ENCODE measurements around the gene MINDY4.

The MINDY4 gene

GRCh38 chr7:30743371-30744074 is 27.7 kb upstream of the MINDY4 start:
- DNase-seq = no peak

GRCh38 chr7:30744075-30744417 is 27.2 kb upstream of the MINDY4 start:
- no peak for DNase-seq

- no peak for DNase-seq
Measured at GRCh38 chr7:30745261-30745941, 25.8 kb upstream of the MINDY4 start.

GRCh38 chr7:30750010-30750409 is 21.2 kb upstream of the MINDY4 start:
- DNase-seq = no peak

GRCh38 chr7:30750683-30751650 is 20.2 kb upstream of the MINDY4 start:
- no peak for DNase-seq

- DNase-seq = no peak
Measured at GRCh38 chr7:30751696-30752273, 19.4 kb upstream of the MINDY4 start, which contains the start of gene INMT. Gene INMT (plus strand): TSS chr7:30752135. CDS start chr7:30752151, 16 bp downstream.

- DNase-seq = no peak
Measured at GRCh38 chr7:30752484-30752883, 18.7 kb upstream of the MINDY4 start.

- DNase-seq = no peak
Measured at GRCh38 chr7:30752979-30753378, 18.2 kb upstream of the MINDY4 start.

- no peak for DNase-seq
Measured at GRCh38 chr7:30754315-30754877, 16.8 kb upstream of the MINDY4 start.

GRCh38 chr7:30755384-30756154 is 15.6 kb upstream of the MINDY4 start:
- no peak for DNase-seq

GRCh38 chr7:30757342-30757692 is 13.9 kb upstream of the MINDY4 start:
- DNase-seq = no peak

- no peak for DNase-seq
Measured at GRCh38 chr7:30760514-30761213, 10.6 kb upstream of the MINDY4 start.

GRCh38 chr7:30761214-30762156 is 9.7 kb upstream of the MINDY4 start:
- DNase-seq = no peak

- no peak for DNase-seq
Measured at GRCh38 chr7:30764030-30764975, 6.9 kb upstream of the MINDY4 start.

- DNase-seq = no peak
Measured at GRCh38 chr7:30765408-30765807, 5.8 kb upstream of the MINDY4 start.

- no peak for DNase-seq
Measured at GRCh38 chr7:30770845-30771173, 408 bp upstream of the MINDY4 start.

- DNase-seq = peak; percentile 20
Measured at GRCh38 chr7:30771880-30772425, 736 bp downstream of the MINDY4 start.

GRCh38 chr7:30772984-30773383 is 1.8 kb downstream of the MINDY4 start:
- DNase-seq = no peak

- DNase-seq = no peak
Measured at GRCh38 chr7:30775992-30776391, 4.8 kb downstream of the MINDY4 start.

Data from activated CD4-positive, alpha-beta T cell treated with anti-CD3 and anti-CD28 coated beads for 48 hours (primary cell).